GM20000 (cell line): ENCODE results near the gene DPF3.

Source experiments
- DNase-seq: peaks from one replicate; pipeline ENCODE4 v3.0.0; 2012; ENCODE audit warnings: low spot score
- TF ChIP-seq, protein P1 (sequence below): IDR thresholded peaks from 2 replicates; pipeline ENCODE4 v1.5.1; 2012; ENCODE audit warnings: mild to moderate bottlenecking, control low read depth; ENCODE audit errors: extremely low read depth, missing control alignments

Gene DPF3

DNA sequence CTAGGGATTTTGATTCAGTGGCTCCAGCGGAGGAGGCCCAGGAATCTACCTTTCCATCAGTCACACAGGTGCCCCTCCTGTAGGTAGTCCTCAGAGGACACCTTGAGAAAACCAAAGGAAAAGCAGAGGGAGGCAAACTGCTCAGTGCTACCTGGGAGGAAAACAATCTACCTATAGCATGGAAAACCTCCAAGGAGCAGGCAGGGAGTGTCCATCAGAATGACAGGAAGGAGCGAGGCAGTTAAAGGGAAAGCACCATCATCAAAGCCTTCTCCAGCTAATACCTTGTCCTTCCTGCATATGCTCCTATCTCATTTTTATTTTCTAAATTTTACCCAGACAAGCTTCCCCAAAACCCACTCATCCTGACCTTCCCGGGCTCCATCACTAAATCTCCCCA, 25.4 kb downstream of the DPF3 start:
- TF ChIP-seq, protein P1, sequence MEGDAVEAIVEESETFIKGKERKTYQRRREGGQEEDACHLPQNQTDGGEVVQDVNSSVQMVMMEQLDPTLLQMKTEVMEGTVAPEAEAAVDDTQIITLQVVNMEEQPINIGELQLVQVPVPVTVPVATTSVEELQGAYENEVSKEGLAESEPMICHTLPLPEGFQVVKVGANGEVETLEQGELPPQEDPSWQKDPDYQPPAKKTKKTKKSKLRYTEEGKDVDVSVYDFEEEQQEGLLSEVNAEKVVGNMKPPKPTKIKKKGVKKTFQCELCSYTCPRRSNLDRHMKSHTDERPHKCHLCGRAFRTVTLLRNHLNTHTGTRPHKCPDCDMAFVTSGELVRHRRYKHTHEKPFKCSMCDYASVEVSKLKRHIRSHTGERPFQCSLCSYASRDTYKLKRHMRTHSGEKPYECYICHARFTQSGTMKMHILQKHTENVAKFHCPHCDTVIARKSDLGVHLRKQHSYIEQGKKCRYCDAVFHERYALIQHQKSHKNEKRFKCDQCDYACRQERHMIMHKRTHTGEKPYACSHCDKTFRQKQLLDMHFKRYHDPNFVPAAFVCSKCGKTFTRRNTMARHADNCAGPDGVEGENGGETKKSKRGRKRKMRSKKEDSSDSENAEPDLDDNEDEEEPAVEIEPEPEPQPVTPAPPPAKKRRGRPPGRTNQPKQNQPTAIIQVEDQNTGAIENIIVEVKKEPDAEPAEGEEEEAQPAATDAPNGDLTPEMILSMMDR = no peak
- DNase-seq = no peak

GRCh38 chr14:72864712-72865365, 29.1 kb downstream of the DPF3 start:
- DNase-seq = no peak
- TF ChIP-seq, protein P1 = no peak

- TF ChIP-seq, protein P1 = no peak
- peak; percentile 18 for DNase-seq
Observed at GRCh38 chr14:72863216-72864006, 30.5 kb downstream of the DPF3 start.

DNA sequence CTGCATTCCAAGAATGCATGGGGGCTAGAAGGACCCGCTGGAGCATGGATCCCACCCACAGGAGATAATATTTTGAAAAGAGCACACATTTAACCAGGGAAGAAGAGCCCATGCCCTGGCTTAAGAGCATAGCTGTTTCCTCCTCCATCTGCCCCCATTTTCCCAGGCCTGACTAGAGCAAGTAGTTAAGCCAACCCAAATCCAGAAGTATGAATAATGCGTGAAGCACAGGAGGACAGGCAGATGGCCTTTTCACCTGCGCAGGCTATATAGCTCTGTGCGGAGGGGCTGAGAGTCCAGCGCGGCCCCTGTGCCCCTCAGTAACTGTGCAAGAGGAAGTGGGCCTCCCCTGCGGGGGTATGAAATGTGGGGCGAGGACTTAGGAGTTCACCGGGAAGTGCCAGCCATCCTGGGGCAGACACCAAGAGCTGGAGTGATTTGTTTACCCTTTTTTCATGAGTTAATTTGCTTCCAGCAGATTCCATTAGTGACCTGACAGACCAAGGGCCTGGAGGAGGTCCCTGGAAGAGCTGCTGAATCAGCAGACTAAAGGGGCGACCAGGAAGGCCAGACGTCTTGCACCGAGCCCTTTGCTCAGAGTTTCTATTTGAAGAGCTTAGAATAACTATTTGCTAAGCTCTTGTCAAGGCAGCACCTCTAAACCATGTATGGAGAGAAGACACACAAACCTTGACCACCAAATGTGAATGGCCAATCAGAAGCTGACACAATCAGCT, 37.2 kb downstream of the DPF3 start:
- TF ChIP-seq, protein P1 = no peak
- no peak for DNase-seq

- DNase-seq = no peak
- TF ChIP-seq, protein P1 = no peak
Observed at GRCh38 chr14:72855913-72856312, 38.0 kb downstream of the DPF3 start.

- TF ChIP-seq, protein P1 = no peak
- DNase-seq = no peak
Observed at GRCh38 chr14:72852194-72852593, 41.7 kb downstream of the DPF3 start.

DNA sequence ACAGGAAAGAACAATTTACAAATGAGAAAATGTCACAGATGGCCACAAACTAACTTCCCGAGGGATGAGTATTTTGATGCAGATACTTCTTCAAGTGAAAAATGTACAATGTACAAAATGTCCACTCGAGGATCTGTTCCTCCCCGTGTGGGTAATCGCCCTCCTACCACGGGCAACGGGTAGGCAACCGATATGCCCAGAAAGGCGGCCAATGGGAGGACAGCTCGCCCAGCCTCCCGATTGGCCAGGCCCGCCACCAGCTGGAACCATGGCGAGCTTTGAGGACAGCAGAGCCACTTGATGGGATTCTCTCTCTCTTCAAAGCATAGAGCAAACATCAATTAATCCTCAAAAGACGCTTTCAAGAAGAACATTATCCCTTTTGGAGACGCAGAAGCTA, 42.3 kb downstream of the DPF3 start:
- no peak for DNase-seq
- TF ChIP-seq, protein P1 = no peak
